ENCODE measurements around the gene FHDC1. TPM values are rescaled to one million over a fixed set of nuclear protein-coding genes. Genes with fewer than 3 reads are reported as not detected.

Gene FHDC1
- total and polyA plus RNA-seq, 10 donors, result 0.82 to 14.3 (median 7.5) TPM

DNA sequence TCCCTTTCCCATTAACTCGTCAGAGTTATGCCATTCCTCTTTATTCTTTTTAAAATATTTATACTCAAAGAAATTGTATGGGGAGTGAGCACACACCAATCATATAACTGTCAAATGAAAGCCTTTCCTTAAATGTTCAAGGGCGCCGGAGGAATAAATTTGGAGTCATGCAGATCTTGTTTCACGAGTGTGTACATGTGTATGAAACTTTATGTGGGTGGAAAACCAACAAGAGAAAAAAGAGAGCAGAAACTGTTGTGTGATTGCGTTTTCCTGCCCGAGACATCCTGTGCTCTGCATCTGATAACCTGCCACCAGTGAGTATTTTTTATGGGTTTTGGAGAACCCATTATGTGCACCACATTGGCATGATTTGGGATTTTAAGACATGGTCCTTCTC is 88.3 kb downstream of the FHDC1 start:
- 72 to 82% (median 80%) methylated on average over 6 of the region's 6 CpGs for WGBS, 5 donors
- no peaks in the 10 kb centered on the region for H3K36me3 ChIP-seq
- intact Hi-C loops (cut with DNase I; ENCODE audit: low total_unique reads), result no loop called here
- H3K4me1 ChIP-seq, result no peaks in the 10 kb centered on the region
- TF ChIP-seq, protein P1, sequence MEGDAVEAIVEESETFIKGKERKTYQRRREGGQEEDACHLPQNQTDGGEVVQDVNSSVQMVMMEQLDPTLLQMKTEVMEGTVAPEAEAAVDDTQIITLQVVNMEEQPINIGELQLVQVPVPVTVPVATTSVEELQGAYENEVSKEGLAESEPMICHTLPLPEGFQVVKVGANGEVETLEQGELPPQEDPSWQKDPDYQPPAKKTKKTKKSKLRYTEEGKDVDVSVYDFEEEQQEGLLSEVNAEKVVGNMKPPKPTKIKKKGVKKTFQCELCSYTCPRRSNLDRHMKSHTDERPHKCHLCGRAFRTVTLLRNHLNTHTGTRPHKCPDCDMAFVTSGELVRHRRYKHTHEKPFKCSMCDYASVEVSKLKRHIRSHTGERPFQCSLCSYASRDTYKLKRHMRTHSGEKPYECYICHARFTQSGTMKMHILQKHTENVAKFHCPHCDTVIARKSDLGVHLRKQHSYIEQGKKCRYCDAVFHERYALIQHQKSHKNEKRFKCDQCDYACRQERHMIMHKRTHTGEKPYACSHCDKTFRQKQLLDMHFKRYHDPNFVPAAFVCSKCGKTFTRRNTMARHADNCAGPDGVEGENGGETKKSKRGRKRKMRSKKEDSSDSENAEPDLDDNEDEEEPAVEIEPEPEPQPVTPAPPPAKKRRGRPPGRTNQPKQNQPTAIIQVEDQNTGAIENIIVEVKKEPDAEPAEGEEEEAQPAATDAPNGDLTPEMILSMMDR (IDR thresholded peaks at IDR 0.05 in 8 of 11, conservative IDR thresholded peaks at IDR 0.05 in 3 of 11), result no peak
- TF ChIP-seq POLR2AphosphoS5 (IDR thresholded peaks at IDR 0.05) (no peak), POLR2A (IDR thresholded peaks at IDR 0.05) (no peak)
- peaks cover 0 to 3% (median 0%) of the 10 kb centered on the region in 7 donors for H3K27me3 ChIP-seq (replicated peaks in 1 of 7)
- no peak overlapping the region for H3K4me3 ChIP-seq
- no peak overlapping the region for H3K27ac ChIP-seq
- DNase-seq, result no peak
- peaks cover 0 to 22% (median 16%) of the 10 kb centered on the region in 8 donors for H3K9me3 ChIP-seq

DNA sequence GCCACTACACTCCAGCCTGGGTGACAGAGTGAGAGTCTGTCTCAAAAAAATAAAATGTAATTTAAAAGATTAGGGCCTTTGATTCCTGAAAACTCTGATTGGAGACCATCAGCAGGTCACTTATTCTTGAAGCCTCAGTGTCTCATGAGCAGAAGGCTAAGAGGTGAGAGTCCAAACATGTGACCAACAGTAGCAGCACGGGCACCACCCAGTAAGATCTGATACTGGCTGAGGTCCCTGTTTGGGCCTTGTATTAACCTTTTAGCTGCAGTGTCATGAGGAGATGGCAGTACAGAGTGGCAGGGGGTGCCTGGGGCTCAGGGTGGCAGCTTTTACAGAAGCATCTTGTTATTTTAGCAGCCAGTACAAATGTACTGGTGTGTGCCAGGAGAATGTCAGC is 89.3 kb downstream of the FHDC1 start:
- Histone ChIP-seq H3K4me3 (no peak overlapping the region), H3K27ac (no peak overlapping the region), H3K36me3 (no peaks in the 10 kb centered on the region), H3K4me1 (no peaks in the 10 kb centered on the region), H3K27me3 (replicated peaks in 1 of 7) (peaks cover 0 to 3% (median 0%) of the 10 kb centered on the region in 7 donors), H3K9me3 (peaks cover 0 to 32% (median 25%) of the 10 kb centered on the region in 8 donors)
- WGBS, 5 donors, result 18 to 82% (median 74%) methylated on average over 1 of the region's 1 CpG
- DNase-seq, result no peak
- intact Hi-C loops (cut with DNase I; ENCODE audit: low total_unique reads), result no loop called here
- TF ChIP-seq, protein P1 (IDR thresholded peaks at IDR 0.05 in 8 of 11, conservative IDR thresholded peaks at IDR 0.05 in 3 of 11), result no peak
- no peak for TF ChIP-seq POLR2A (IDR thresholded peaks at IDR 0.05)
- TF ChIP-seq POLR2AphosphoS5 (IDR thresholded peaks at IDR 0.05), result no peak

DNA sequence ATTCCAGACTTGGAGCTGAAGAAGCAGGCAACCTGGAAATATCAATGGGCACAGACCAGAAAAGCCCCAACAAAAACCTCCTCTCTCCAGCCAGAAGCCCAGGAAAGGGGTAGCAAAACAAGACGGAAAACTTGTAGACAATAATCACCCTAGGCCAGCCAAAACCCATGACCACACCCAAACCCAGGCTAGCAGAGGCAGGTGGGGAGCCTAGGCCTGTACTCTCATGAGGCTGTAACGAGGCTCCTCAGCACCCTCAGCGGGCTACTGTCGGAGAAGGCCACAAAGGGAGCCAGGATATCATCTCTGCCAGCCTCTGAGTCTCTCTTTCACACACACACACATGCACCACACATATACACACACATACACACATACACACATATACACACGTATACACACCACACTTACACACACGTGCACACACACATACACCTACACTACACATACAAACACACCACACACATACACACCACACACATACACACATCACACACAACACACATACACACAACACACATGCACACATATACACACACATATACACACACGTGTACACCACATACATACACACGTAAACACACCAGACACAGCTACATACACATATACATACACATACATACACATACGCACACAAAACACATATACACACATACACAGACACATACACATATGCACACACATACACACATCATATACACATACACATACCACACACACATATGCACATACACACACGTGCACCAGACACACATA is 90.6 kb downstream of the FHDC1 start:
- TF ChIP-seq POLR2AphosphoS5 (IDR thresholded peaks at IDR 0.05) (no peak), POLR2A (IDR thresholded peaks at IDR 0.05) (no peak)
- TF ChIP-seq, protein P1 (IDR thresholded peaks at IDR 0.05 in 8 of 11, conservative IDR thresholded peaks at IDR 0.05 in 3 of 11), result no peak
- Histone ChIP-seq H3K27ac (no peak overlapping the region), H3K4me1 (no peaks in the 10 kb centered on the region), H3K4me3 (no peak overlapping the region), H3K9me3 (peaks cover 0 to 37% (median 31%) of the 10 kb centered on the region in 8 donors), H3K36me3 (no peaks in the 10 kb centered on the region), H3K27me3 (replicated peaks in 1 of 7) (no peaks in the 10 kb centered on the region)
- DNase-seq, result no peak
- 85 to 94% (median 87%) methylated on average over 10 of the region's 10 CpGs for WGBS, 5 donors
- intact Hi-C loops (cut with DNase I; ENCODE audit: low total_unique reads), result no loop called here

DNA sequence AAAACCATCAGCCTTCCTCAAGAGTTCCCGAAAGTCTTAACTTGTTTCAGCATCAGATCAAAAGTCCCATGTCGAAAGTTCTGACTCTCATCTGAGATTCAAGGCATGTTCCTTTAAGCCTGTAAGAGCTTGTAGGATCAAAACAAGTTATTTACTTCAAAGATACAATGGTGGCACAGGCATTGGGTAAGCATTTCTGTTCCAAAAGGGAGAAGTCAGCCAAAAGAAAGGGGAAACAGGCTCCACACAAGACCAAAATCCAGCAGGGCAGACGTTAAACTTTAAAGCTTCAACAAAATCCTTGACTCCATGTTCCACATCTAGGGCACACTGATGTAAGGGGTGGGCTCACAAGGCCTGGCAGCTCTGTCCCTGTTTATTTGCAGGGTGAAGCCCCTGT is 91.7 kb downstream of the FHDC1 start:
- Histone ChIP-seq H3K27me3 (replicated peaks in 1 of 7) (no peaks in the 10 kb centered on the region), H3K4me1 (no peaks in the 10 kb centered on the region), H3K36me3 (no peaks in the 10 kb centered on the region), H3K27ac (no peak overlapping the region), H3K9me3 (peaks cover 0 to 37% (median 31%) of the 10 kb centered on the region in 8 donors), H3K4me3 (no peak overlapping the region)
- intact Hi-C loops (cut with DNase I; ENCODE audit: low total_unique reads), result no loop called here
- DNase-seq, result no peak
- no peak for TF ChIP-seq POLR2A (IDR thresholded peaks at IDR 0.05)
- TF ChIP-seq POLR2AphosphoS5 (IDR thresholded peaks at IDR 0.05), result no peak
- TF ChIP-seq, protein P1 (IDR thresholded peaks at IDR 0.05 in 8 of 11, conservative IDR thresholded peaks at IDR 0.05 in 3 of 11), result no peak
- 51 to 82% (median 63%) methylated on average over 3 of the region's 3 CpGs for WGBS, 5 donors
